ENCODE results near the gene MYNN. TPM values are rescaled to one million over a fixed set of nuclear protein-coding genes. Genes with fewer than 3 reads are reported as not detected.

The MYNN gene
- total and polyA plus RNA-seq, 2 donors from 2014 or later: 9.6 to 14.7 TPM

DNA sequence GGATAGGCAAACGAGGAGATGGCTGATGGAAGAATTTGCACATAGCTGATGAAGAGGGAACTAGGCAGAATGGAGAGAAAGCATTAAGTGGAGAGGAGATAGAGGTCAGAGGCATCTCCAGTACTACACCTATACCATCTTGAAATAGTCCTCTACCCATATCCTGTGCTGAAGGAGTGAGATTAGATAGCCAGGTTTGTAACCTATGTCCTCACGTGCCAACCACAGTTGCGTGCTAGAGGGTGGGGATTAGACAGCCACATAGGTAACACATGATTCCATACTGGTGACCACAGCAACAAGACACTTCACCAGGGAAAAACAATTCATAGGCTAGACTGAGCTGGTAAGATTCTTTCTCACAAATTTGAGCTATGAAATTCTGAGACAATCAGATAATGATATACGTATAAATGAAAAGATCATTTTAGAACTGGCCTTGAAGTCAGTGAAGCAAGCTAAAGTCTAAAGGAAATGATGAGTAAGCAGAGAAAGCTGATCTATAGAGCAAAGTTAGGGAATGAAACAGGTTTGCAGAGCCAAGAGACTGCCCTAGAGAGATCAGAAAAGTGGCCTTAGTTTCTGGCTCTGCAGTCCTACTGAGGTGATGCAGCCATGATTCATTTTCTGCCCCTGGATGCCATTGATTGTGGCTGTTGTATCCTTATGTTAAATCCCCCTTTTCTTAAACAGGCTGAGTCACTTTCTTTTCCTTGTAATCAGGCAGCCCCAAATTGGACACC is 17.7 kb downstream of the MYNN start:
- no peaks in the 10 kb centered on the region for H3K9me3 ChIP-seq (ENCODE audit: control insufficient read depth in 2 of 3, insufficient read depth in 1 of 3, low read length in 3 of 3)
- intact Hi-C loops (cut with DNase I): no loop called here
- H3K27ac ChIP-seq (ENCODE audit: low read depth in 2 of 2, low read length in 2 of 2): no peak overlapping the region
- no peak overlapping the region for H3K9ac ChIP-seq (ENCODE audit: low read length in 3 of 3)
- FAIRE-seq: no peak
- TF ChIP-seq, protein P1, sequence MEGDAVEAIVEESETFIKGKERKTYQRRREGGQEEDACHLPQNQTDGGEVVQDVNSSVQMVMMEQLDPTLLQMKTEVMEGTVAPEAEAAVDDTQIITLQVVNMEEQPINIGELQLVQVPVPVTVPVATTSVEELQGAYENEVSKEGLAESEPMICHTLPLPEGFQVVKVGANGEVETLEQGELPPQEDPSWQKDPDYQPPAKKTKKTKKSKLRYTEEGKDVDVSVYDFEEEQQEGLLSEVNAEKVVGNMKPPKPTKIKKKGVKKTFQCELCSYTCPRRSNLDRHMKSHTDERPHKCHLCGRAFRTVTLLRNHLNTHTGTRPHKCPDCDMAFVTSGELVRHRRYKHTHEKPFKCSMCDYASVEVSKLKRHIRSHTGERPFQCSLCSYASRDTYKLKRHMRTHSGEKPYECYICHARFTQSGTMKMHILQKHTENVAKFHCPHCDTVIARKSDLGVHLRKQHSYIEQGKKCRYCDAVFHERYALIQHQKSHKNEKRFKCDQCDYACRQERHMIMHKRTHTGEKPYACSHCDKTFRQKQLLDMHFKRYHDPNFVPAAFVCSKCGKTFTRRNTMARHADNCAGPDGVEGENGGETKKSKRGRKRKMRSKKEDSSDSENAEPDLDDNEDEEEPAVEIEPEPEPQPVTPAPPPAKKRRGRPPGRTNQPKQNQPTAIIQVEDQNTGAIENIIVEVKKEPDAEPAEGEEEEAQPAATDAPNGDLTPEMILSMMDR (IDR thresholded peaks at IDR 0.05; ENCODE audit: borderline replicate concordance, extremely low read depth, insufficient read depth): no peak
- no peaks in the 10 kb centered on the region for H3K4me1 ChIP-seq (ENCODE audit: control insufficient read depth in 2 of 3, insufficient read depth in 2 of 3, low read depth in 1 of 3, low read length in 3 of 3)
- H3K36me3 ChIP-seq (ENCODE audit: control insufficient read depth in 2 of 3, insufficient read depth in 3 of 3, low read length in 3 of 3): peaks cover 0 to 21% (median 8%) of the 10 kb centered on the region in 3 donors
- H3K4me3 ChIP-seq (ENCODE audit: low read length in 3 of 3): no peak overlapping the region
- DNase-seq: no peak
- H3K27me3 ChIP-seq (ENCODE audit: control insufficient read depth, insufficient read depth, low read length): no peaks in the 10 kb centered on the region

DNA sequence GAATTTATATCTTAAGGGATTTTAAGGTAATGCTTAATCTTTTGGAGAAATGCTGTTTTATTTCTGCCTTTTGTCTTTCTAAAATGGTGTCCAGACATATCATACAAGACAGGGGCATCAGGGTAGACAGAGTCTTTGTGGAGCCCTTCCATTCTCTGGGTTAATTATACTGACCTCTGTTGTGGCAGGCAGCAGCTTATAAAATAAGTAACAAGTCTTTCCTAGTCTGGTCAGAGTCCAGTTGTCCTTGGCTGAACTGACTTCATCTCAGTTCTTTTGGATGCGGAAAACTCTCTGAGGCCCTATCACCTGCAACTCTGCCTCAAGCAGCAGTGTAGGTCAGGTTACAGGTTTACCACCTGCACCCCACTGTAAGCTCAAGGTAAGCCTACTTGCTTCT is 19.2 kb downstream of the MYNN start:
- H3K27me3 ChIP-seq (ENCODE audit: control insufficient read depth, insufficient read depth, low read length): no peaks in the 10 kb centered on the region
- FAIRE-seq (no peak), DNase-seq (peak in 1 of 5 donors; percentile 7)
- TF ChIP-seq, protein P1 (IDR thresholded peaks at IDR 0.05; ENCODE audit: borderline replicate concordance, extremely low read depth, insufficient read depth): no peak
- no peak overlapping the region for H3K9ac ChIP-seq (ENCODE audit: low read length in 3 of 3)
- no peak overlapping the region for H3K4me3 ChIP-seq (ENCODE audit: low read length in 3 of 3)
- H3K27ac ChIP-seq (ENCODE audit: low read depth in 2 of 2, low read length in 2 of 2): no peak overlapping the region
- no peaks in the 10 kb centered on the region for H3K4me1 ChIP-seq (ENCODE audit: control insufficient read depth in 2 of 3, insufficient read depth in 2 of 3, low read depth in 1 of 3, low read length in 3 of 3)
- H3K36me3 ChIP-seq (ENCODE audit: control insufficient read depth in 2 of 3, insufficient read depth in 3 of 3, low read length in 3 of 3): peaks cover 0 to 9% (median 5%) of the 10 kb centered on the region in 3 donors
- H3K9me3 ChIP-seq (ENCODE audit: control insufficient read depth in 2 of 3, insufficient read depth in 1 of 3, low read length in 3 of 3): no peaks in the 10 kb centered on the region
- intact Hi-C loops (cut with DNase I): no loop called here

DNA sequence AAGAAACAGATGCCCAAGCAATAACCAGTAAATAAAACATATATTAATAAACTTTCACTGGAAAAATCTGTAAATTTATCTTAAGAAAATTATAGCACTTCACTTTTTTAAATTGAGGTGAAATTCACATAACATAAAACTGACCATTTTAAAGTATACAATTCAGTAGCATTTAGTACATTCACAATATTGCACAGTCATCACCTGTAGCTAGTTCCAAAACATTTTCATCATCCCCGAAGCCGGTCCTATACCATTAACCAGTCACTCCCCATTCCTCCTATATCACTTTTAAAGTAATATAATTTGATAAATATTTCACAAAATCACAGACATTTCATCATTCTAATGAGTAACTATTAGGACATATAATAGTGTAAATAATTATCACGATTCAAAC is 31.5 kb downstream of the MYNN start:
- Histone ChIP-seq H3K4me1 (ENCODE audit: control insufficient read depth in 2 of 3, insufficient read depth in 2 of 3, low read depth in 1 of 3, low read length in 3 of 3) (no peaks in the 10 kb centered on the region), H3K4me3 (ENCODE audit: low read length in 3 of 3) (no peak overlapping the region), H3K9ac (ENCODE audit: low read length in 3 of 3) (no peak overlapping the region), H3K27ac (ENCODE audit: low read depth in 2 of 2, low read length in 2 of 2) (no peak overlapping the region), H3K27me3 (ENCODE audit: control insufficient read depth, insufficient read depth, low read length) (no peaks in the 10 kb centered on the region), H3K36me3 (ENCODE audit: control insufficient read depth in 2 of 3, insufficient read depth in 3 of 3, low read length in 3 of 3) (peaks cover 0 to 3% (median 2%) of the 10 kb centered on the region in 3 donors), H3K9me3 (ENCODE audit: control insufficient read depth in 2 of 3, insufficient read depth in 1 of 3, low read length in 3 of 3) (no peaks in the 10 kb centered on the region)
- FAIRE-seq (no peak), DNase-seq (no peak)
- intact Hi-C loops (cut with DNase I): no loop called here
- TF ChIP-seq, protein P1 (IDR thresholded peaks at IDR 0.05; ENCODE audit: borderline replicate concordance, extremely low read depth, insufficient read depth): no peak
